Stimulated activated CD4-positive, alpha-beta T cell treated with anti-CD3 and anti-CD28 coated beads, Interleukin-1b, Interleukin-23, amount 100 ng/mL, for 24 hours (primary cell): ENCODE data around the gene EIF4G1.

Source experiments
- DNase-seq, 4 experiments: peaks; one replicate each; pipeline ENCODE4 v3.0.0-alpha.2; 2020; ENCODE audit warnings: low read depth in 4 of 4, low spot score in 1 of 4

The EIF4G1 gene

DNA sequence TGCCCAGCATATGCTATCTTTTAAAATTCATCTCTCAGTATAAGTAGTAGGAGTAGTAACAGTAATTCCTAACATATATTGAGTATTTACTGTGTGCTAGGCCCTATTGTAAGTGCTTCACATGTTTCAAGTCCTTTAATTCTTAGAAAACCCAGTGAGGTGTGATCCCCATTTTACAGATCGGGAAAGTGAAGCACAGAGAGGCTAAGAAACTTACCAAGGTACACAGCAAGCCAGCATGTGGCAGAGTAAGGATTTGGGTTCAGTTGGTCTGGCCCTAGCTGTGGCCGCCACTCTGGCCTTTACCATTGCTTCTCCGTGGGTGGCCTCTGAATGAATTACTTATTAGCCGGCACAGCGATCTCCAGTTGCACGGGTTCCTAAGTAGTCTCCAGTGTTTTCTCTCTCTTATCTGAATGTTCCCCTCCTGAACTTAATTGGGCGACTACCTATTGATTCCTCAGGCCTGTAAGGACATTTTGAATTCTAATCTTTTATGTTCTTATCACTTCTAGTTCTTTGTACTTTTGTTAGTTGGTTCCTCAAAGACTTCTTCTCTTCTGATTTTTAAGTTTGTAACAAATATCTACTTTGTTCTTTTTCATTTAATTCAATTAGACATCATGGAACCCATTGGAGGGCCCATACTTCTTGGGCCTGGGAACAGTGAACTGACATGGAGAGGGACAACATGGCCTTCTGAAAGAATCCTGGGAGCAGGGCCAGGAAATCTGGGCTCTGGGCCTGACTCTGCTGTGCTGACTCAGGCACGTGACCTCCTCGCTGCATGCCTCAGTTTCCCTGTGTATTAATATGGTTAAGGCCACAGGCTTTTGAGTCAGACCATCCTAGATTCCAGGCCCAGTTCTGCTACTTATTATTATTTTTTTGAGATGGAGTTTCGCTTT is 35.4 kb downstream of the EIF4G1 start:
- no peak for DNase-seq

DNA sequence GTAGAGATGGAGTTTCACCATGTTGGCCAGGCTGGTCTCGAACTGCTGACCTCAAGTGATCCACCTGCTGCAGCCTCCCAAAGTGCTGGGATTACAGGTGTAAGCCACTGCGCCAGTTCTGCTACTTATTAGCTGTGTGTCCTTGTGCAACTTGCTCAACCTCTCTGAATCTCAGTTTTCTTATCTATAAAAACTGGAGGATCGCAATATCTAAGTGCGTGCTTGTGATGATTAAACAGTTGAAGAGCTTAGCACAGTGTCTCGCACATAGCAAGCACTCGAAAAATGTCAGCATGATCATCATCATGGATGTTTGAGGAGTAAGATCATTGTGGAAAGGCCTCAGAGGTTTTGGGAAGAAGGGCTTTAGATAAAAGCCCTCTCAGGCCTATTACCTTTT is 36.2 kb downstream of the EIF4G1 start:
- DNase-seq = no peak

DNA sequence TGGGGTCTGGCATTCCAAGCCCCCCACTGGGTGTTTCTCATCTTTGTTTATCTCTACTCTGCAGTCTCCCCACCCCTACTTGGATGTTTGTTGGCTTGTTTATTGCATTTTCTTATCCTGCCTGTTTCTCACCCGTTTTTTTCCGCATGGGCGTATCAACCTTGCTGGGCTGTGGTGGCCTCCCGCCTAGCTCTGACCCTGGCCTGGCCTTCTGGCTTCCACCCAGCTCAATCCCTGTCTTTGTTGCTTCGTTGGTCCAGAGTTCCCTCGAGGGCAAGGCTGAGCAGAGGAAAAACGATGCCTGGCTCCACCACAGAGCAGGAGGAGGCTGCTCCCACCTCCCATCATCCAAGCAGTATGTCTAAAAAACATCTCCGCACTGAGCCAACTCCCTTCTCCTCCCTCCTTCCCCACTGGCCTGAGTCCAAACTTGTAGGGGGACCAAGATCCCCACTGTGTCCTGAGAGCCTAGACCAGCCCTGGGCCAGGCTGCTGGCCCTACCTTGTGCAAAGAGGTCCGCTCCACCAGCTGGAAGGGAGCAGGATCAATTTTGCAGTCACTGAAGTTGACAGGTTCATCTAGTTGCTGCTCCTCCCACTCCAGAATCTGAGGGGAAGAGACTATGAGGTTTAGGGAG is 37.2 kb downstream of the EIF4G1 start:
- no peak for DNase-seq

DNA sequence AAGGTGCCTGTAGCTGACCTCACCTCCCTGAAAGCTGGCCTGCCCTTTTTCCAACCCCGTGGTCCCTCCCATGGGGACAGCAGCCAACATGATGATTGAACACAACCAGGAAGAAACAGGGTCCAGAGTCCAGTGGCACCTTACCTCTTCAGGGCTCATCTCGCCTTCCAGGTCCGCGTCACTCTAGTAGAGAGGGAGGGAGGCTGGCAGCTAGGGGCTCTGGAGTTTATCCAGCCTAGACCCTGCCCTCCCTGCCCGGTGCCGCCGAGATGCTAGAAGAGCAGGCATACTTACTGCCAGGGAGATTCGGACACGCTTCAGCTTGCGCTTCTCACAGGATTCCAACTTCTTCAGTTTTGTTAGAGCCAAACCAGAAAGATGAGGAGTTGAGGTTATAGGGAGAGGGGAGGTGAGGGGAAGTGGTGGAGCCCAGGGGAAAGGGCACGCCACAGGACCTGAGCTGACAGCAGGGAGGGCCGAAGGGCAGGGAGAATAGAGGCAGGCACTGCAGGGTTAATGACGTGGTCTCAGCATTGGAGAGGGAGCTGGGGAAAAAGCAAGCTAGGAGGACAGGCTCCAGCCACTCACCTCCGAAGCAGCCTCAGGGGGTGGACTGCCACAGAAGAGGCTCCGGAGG is 37.9 kb downstream of the EIF4G1 start:
- no peak for DNase-seq

DNA sequence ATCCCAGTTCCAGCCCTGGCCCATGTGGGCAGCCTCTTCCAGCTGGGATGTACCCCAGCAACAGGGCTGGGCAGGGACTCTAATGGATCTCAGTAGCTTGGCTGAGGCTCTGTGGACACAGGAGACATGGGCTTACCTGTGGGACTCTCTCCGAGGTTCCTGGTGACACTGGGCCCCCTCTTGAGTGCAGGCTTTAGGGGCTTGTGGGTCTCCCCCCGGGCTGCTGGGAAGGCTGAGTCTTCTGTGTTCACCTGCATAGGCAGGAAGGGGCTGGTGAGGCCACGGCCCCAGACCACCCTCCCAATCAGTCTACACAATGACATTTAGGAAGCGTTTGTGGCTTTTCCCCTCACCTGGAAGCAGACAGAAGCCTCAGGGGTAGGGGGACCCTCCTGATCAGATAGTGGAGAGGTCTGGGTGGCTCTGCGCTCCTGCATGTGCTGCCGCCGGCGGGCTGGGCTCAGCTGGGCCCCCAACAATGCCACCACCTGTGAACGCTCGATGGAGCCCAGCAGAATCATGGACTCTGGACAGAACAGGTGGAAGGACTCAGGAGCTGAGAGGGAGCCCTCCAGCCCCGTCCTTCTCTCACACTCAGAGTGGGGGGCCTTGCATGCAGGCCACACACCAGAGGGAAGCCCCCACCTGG is 38.6 kb downstream of the EIF4G1 start:
- DNase-seq = no peak

DNA sequence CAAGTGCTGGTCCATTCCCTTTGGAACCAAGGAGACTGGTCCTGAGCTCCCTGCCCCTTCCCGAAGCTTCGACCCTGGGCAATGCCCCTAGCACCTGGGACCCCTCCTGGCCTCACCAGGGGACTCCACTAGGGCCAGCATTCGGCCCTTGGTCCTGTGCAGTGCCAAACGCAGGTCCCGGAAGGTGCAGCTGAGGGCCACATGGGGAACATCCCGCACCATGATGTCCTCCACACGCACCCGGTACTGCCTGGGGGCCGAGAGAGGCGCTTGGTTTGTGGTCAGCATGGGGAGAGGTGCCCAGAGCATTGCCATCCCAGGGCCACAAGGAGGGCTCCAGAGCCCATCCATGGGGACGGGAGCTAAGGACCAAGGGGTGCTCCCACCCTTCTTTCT is 39.1 kb downstream of the EIF4G1 start:
- DNase-seq = no peak

DNA sequence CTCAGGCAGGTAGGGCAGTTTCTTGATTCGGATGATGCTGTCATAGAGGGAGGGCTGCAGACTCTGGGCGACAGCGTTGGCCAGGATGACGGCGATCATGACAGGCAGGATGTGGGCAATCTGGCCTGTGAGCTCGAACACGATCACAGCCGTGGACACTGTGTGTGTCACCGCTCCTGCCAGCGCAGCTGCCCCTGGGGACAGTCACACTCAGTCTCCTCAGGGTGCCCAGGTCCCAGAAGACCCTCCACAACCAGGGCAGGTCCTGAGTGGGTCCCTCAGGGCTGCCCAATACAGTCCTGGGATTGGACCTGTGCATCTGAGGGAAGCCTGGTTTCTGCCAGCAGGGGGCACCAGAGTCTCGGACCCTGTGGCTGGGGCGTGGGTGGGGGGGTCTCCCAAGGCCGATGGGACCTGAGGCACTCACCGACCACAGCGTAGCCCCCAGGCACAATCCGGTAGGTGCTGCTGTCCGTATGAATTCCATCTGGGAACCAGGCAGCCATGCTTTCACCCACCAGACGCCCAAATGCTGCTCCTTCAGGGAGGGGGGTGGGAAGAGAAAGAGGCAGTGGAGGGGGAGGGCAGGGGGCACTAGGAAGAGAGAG is 39.8 kb downstream of the EIF4G1 start:
- peak in 3 of 4 experiments; percentile 50 to 63 (median 54) for DNase-seq

DNA sequence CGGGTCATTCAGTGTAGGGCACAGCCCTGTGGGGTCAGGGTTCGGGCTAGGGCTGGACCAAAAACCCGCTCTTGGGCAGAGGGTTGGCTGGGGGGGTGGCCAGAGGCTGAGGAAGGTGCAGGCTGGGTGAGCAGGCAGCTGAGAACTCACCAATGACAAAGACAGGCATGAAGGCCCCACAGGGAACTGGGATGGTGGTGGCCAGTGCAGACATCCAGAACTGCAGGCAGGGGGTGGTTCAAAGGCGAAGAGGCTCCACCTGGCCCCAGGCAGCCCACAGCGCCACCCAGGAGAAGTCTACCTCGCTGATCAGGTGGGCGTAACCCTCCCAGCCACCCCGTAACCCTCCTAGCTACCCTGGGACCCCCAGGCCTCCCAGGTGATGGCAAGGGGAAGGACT is 40.3 kb downstream of the EIF4G1 start:
- no peak for DNase-seq

DNA sequence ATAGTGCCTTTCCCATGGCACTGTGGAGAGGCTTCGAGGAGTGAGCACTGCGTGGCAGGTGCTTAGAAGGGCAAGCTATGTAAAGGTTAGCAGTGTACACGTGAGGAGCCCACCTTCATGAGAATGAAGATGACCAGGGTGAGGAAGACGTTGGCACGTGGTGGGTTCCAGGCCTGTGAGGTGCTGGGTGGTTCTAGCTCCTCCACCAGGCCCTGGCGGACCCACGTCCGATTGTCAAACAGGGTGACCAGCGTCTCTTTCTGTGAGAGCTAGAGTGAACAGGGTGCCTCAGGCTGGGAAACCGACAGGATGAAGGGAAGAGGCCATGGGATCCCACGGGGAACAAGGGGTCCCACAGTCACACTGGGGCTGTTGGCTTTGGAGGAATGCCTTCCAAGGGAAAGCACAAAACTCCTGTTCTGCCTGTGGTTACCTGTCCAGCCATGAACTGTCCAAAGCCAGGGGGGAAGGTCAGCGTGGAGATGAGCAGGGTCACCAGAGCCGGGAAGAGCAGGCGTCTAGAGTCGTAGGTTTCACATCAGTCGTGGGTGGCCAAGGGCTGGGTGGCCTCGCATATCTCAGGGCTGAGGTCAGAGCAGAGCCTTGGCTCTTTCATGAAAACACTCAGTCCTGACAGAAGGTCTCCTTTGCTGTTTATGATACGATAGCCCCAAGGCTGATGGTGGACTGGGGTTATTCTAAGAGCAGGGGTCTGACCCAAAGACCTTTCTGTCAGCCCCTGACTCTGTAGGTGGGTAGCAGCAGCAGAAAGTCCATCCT is 41.0 kb downstream of the EIF4G1 start:
- no peak for DNase-seq

DNA sequence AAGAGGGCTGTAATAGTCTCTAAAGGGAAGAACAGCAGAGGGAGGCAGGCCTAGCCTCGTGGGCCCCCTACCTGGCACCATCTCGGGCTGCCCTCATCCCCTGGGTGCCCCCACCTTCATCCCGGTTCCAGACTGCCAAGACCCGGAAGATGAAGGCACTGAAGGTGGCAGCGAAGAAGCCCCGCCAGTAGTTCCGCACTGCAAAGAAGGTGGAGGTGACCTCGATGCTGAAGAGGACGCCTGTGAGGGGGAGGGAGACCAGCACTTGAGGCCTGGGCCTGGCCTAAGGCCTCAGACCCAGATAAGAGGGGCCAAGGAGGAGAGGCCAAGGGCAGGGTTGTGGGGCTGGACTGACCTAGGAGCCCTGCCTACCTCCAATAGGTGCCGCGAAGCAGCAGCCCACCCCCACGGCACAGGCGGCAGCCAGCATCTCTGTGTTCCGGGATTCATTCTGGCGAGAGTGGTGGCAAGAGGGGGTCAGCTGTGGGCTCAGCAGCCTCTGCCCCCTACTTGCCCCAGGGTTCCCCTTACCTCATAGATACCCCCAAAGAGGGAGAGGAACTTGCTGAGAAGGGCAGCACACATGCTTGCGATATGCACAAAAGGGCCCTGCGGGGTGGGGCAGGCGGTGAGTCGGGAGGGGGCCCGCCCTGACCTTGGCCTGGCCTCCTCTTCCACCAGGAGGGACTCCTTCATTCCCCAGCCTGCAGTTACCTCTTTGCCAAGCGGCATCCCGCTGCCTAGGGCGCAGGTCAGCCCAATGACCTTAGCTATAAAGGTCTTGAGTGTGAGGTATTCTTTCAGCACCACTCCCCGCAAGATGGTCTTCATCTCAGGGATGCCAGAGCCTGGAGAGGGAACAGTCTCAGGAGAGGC is 43.1 kb downstream of the EIF4G1 start:
- no peak for DNase-seq

DNA sequence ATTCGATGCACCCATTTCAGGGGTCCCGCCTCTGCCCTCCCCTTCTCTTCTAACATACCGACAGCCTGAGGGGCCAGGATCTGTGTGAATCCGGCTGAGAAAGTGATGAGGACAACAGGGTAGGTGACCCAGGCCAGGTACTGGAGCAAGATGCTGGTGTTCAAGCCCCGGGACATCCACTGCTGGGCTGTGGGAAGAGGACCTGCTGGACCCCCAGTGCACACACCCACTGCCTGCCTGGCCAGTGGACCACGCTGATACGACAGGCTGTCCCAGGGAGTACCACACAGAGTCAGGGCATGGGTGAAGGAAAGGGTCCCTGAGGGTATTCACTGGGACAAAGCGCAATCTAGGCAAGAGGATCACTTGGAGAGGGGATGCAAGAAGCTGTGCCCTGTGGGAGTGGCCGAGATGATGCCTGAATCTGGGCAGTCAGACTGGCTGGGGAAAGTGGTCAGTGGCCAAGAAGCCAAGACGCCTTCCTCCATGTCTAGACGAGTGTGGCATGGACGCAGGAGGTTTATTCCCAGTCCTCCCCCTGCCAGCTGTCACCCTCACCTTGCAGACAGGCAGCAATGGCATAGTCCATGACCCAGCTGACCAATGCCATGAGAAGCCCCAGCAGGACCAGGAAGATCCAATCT is 43.8 kb downstream of the EIF4G1 start:
- no peak for DNase-seq

DNA sequence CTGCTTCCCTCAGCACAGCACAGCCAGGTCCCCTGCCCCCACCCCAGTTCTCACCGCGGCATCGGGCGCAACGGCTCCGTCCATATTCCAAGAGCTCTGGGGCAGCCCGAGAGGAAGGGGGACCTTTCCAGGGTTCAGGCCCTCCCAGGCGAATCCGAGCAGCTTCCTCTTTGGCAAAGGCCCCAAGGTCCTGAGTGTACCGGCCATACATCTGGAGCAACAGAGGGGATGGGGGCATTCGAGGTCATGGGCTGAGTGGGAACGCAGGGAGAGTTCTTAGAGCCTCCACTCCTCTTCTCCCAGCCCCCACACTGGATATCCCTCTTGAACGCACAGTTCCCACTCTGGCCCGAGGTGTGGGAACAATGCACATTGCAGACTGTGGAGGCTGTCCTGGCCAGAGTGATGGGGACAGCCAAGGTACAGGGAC is 44.5 kb downstream of the EIF4G1 start:
- DNase-seq = no peak

DNA sequence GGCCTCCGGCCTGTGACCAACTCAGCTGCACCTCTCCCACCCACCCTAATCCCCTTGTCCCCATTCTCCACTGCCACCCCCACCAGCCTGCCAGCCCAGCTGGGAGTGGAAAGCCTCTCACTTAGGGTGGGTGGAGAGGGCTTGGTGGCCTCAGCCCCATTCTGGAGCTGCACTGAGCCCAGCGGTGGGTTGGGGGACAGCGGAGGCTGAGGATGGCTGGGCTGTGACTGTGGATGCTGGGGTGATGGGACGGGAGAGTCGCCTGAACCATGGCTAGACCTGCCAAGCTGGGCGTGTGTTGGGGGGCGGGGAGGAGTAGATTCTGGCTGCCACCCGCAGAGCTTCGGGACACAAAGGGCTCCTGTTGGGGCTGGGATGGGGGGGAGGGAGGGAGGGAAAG is 45.2 kb downstream of the EIF4G1 start:
- no peak for DNase-seq

DNA sequence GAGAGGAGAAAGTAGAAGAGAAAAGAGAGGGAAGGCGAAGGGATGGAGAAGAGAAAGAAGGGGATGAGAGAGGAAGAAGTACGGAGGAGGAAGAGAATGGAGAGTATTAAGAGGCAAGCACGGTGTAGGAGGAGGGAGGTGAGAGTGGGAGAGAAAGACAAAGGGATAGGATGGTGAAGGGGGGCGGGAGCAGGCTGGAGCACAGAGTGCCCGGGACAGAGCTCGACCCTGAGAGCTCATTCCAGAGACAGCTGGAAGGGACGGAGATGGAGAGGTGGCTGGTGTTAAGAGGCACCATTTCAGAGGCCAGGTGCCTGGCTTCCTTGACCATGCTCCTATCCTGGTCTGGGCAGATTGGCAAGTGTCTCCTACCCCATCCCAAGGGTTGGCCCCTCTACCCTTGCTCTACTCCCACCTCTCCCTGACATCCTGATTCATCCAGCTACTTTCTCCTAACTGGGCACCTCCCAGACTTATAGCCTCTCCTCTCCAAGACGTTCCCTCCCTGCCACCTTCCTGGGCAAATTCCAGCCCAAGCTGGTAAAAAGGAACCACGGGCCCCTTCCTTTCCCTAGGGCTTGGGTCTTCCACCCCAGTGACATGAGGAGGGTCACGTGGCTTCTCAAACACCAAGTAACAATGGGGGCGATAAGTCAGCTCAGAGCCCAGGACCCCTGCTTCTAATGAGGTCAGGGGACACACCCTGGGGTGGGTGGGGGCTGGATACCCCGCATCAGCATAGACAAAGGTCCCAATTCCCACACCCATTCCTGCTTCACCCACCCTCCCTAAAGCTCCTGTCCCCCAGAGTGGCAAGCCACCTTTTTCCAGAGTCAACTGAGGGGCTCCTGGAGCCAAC is 45.9 kb downstream of the EIF4G1 start:
- no peak for DNase-seq

DNA sequence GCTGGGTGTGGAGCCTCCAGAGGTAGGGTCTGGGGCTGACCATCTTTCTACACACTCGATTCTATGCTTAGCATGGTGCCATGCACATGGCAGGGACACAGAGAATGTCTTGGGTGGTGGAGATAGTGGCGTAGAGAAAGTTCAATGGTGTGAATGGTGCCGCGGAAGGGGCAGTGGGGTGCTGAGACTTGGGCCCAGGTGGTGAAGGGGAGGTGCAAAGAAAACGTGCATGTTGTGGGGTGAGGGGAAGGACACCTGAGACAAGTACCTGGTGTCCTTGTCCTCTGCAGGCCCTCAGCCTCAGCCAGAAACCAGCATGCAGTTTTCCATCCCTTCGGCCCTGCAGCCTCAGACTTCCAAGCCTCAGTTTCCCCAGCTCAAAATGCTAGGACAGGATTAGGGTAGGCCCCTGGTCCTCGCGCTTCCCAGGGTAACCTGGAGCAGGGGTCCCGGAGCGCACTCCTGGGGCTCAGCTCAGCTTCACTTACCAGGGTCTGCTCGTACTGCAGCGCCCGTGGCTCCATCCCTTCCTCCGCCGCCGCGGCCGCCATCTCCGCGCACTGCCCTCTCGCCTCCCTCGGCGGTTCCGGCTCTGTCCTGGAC is 46.6 kb downstream of the EIF4G1 start:
- DNase-seq = no peak

DNA sequence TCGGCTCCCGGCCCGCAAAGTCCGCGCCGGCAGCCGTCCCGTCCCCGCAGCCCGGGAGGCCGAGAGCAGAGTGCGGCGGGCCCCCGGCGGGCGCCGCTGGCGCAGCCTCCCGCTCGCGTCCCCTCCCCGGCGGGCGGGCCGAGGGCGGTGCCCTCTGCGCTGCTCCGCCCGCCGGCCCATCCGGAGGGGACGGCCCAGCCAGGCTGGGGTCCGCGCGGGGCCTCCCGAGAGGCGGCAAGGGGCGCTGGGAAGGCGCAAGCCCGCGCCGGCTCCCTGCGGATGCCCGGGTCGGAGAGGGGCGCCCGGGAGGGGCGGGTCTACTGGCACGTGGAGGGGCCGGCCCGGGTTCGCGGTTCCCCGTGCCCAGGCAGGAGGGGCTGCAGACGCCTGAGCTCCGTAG is 47.1 kb downstream of the EIF4G1 start, which contains the start of the genes CLCN2 and POLR2H:
CLCN2 (minus strand) TSS at position 74 of the 400 bp plus-strand sequence. CDS start 126 bp downstream, outside the sequence.
POLR2H (plus strand) TSS at position 179 of the 400 bp plus-strand sequence. CDS start 1,783 bp downstream, outside the sequence.
- DNase-seq = peak in 3 of 4 experiments; percentile 23 to 45 (median 23)
